Endothelial cell of umbilical vein (primary cell): ENCODE measurements around the gene TPD52L2. TPM values are rescaled to one million over a fixed set of nuclear protein-coding genes. Genes with fewer than 3 reads are reported as not detected.

ENCODE experiments used
- BruUV-seq: library from RNA; stranded (reverse); fragments of 400-500 nt; replicated peaks from 2 replicates; lab custom pipeline; 2021; lab: Mats Ljungman, UMichigan
- CTCF ChIA-PET: fragments of 300-600, 350-600 bp; sonication (Branson Sonifier 250); formaldehyde crosslinking; loops from one replicate; lab custom pipeline; 2021; ENCODE audit warnings: antibody characterized with exemption, inconsistent platforms; lab: Charles Lee
- POLR2A ChIA-PET: fragments of 300-600, 350-600 bp; sonication (Branson Sonifier 250); formaldehyde crosslinking; loops from one replicate; lab custom pipeline; 2021; ENCODE audit warnings: antibody characterized with exemption, inconsistent platforms; lab: Charles Lee
- DNase-seq: peaks from one replicate; pipeline ENCODE4 v3.0.0-alpha.2; 2011; ENCODE audit warnings: low read depth, low spot score
- FAIRE-seq: peaks from 2 replicates; lab custom pipeline; 2011; peaks lifted over from hg19 to GRCh38; lab: Jason Lieb, UNC
- H2AFZ ChIP-seq: 2 replicates; pipeline ENCODE4 v1.6.0; 2012; ENCODE audit warnings: low read depth, low read length, control low read depth, inconsistent platforms
- H3K27ac ChIP-seq: 2 replicates; pipeline ENCODE4 v1.5.1; 2011; ENCODE audit warnings: low read depth, mild to moderate bottlenecking, control low read depth, low read length, moderate library complexity; ENCODE audit not compliant: insufficient read depth
- H3K27me3 ChIP-seq, 2 experiments: 2 replicates each; pipeline versions ENCODE4 v1.6.0 to v1.6.1; 2011; ENCODE audit warnings: low read length in 2 of 2, mixed read lengths in 1 of 2; ENCODE audit not compliant: control insufficient read depth in 2 of 2, insufficient read depth in 2 of 2
- H3K36me3 ChIP-seq, 2 experiments: 2 replicates in 1 of 2; 3 replicates in 1 of 2; pipeline ENCODE4 v1.5.1; 2011; ENCODE audit warnings: low read length in 2 of 2, mild to moderate bottlenecking in 1 of 2, moderate library complexity in 1 of 2; ENCODE audit not compliant: control insufficient read depth in 2 of 2, insufficient read depth in 2 of 2; ENCODE audit errors: extremely low read depth in 1 of 2
- H3K4me1 ChIP-seq: 3 replicates; pipeline ENCODE4 v1.5.1; 2011; ENCODE audit warnings: mild to moderate bottlenecking, low read length; ENCODE audit not compliant: control insufficient read depth, insufficient read depth; ENCODE audit errors: extremely low read depth
- H3K4me2 ChIP-seq: 2 replicates; pipeline ENCODE4 v1.6.1; 2011; ENCODE audit warnings: low read length, control low read depth, mixed read lengths; ENCODE audit not compliant: insufficient read depth
- H3K4me3 ChIP-seq, 3 experiments: fragments of 200-600 bp in 1 of 3; sonication (generic), shearing (Covaris generic) in 1 of 3; replicated peaks in 1 of 3; 2 replicates each; pipeline ENCODE4 v1.5.1; 2011 to 2016; ENCODE audit warnings: control low read depth in 3 of 3, low read length in 3 of 3, mild to moderate bottlenecking in 2 of 3, inconsistent platforms in 1 of 3, low read depth in 1 of 3, moderate library complexity in 1 of 3; ENCODE audit not compliant: insufficient read depth in 1 of 3
- H3K79me2 ChIP-seq: 2 replicates; pipeline ENCODE4 v1.6.0; 2012; ENCODE audit warnings: low read length, inconsistent platforms; ENCODE audit not compliant: control insufficient read depth, insufficient read depth
- H3K9ac ChIP-seq: replicated peaks from 2 replicates; pipeline ENCODE3; 2011; ENCODE audit warnings: low read length, control low read depth; ENCODE audit not compliant: insufficient read depth; ENCODE audit errors: extremely low read depth
- H3K9me1 ChIP-seq: replicated peaks from 3 replicates; pipeline ENCODE4 v1.6.0; 2011; ENCODE audit warnings: mild to moderate bottlenecking, low read length; ENCODE audit not compliant: control insufficient read depth, insufficient read depth; ENCODE audit errors: extremely low read depth
- H3K9me3 ChIP-seq: replicated peaks from 2 replicates; pipeline ENCODE4 v1.5.1; 2012; ENCODE audit warnings: low read length, inconsistent platforms; ENCODE audit not compliant: control insufficient read depth, insufficient read depth
- H4K20me1 ChIP-seq: replicated peaks from 2 replicates; pipeline ENCODE3; 2011; ENCODE audit warnings: mild to moderate bottlenecking, low read length; ENCODE audit not compliant: control insufficient read depth, insufficient read depth; ENCODE audit errors: extremely low read depth
- EZH2 ChIP-seq: IDR thresholded peaks from 2 replicates; pipeline ENCODE4 v1.6.1; 2012; ENCODE audit warnings: borderline replicate concordance, low read depth, mild to moderate bottlenecking, moderate library complexity, low read length, inconsistent platforms; ENCODE audit not compliant: severe bottlenecking
- FOS ChIP-seq: IDR thresholded peaks from 2 replicates; pipeline ENCODE4 v1.6.1; 2011; ENCODE audit warnings: mild to moderate bottlenecking, low read length, moderate library complexity, borderline replicate concordance; ENCODE audit not compliant: insufficient read depth
- GATA2 ChIP-seq: IDR thresholded peaks from 2 replicates; pipeline ENCODE4 v1.7.0; 2011; ENCODE audit warnings: low read depth, mild to moderate bottlenecking, moderate library complexity, mixed read lengths, low read length; ENCODE audit not compliant: insufficient read length, insufficient read depth
- JUN ChIP-seq: IDR thresholded peaks from 2 replicates; pipeline ENCODE4 v1.6.1; 2011; ENCODE audit warnings: borderline replicate concordance, low read depth; ENCODE audit not compliant: insufficient read length, insufficient read depth
- MYC ChIP-seq: IDR thresholded peaks from one replicate; pipeline ENCODE4 v1.6.1; 2011; ENCODE audit warnings: mild to moderate bottlenecking, low read depth, low read length
- POLR2A ChIP-seq: IDR thresholded peaks from 2 replicates; pipeline ENCODE4 v1.6.1; 2012; ENCODE audit warnings: low read depth, mild to moderate bottlenecking, control low read depth, low read length
- POLR2AphosphoS5 ChIP-seq: IDR thresholded peaks from 2 replicates; pipeline ENCODE4 v1.6.1; 2012; ENCODE audit warnings: low read depth, mild to moderate bottlenecking, control low read depth, low read length, moderate library complexity; ENCODE audit not compliant: insufficient read depth
- dilution Hi-C: fragments of 300-500 bp; cut with MboI; formaldehyde crosslinking; loops from one replicate; pipeline ENCODE4 v1.15.0; 2019; ENCODE audit warnings: low sequenced_read_pairs; ENCODE audit not compliant: extremely low pct_ligation_motif_present
- intact Hi-C: fragments of 100-400 bp; cut with micrococcal nuclease; formaldehyde crosslinking; loops from one replicate; pipeline ENCODE4 v1.10.0; 2022
- polyA plus RNA-seq, 4 experiments: library from polyadenylated mRNA; depleted of rRNA in 3 of 4; stranded (reverse) in 3 of 4; unstranded in 1 of 4; fragments of >200 nt; gene quantifications; 2 replicates each; pipeline versions ENCODE4 v1.2.1 to v1.2.3, GENCODE V29; 2011 to 2012; ENCODE audit warnings: missing spikeins in 1 of 4
- total RNA-seq: library from RNA; stranded (reverse); gene quantifications from 2 replicates; pipeline ENCODE4 v1.2.3, GENCODE V29; 2021
- TF ChIP-seq, protein P1 (sequence below), 2 donors: IDR thresholded peaks; 1 replicate in 1 of 2; 2 replicates in 1 of 2; pipeline ENCODE4 v1.5.1; 2011; ENCODE audit warnings: low read length in 2 of 2, mild to moderate bottlenecking in 2 of 2, moderate library complexity in 2 of 2, control low read depth in 1 of 2, inconsistent platforms in 1 of 2, low read depth in 1 of 2; ENCODE audit not compliant: insufficient read depth in 1 of 2; ENCODE audit errors: extremely low read depth in 1 of 2
- TF ChIP-seq, protein P2 (sequence below): IDR thresholded peaks from 2 replicates; pipeline ENCODE4 v1.6.1; 2011; ENCODE audit not compliant: insufficient read depth, insufficient read length

TPD52L2 gene
- total and polyA plus RNA-seq, 2 donors (not counting 3 experiments of a cell fraction or from before 2014, with no cell fraction given): 123 to 142 TPM

DNA sequence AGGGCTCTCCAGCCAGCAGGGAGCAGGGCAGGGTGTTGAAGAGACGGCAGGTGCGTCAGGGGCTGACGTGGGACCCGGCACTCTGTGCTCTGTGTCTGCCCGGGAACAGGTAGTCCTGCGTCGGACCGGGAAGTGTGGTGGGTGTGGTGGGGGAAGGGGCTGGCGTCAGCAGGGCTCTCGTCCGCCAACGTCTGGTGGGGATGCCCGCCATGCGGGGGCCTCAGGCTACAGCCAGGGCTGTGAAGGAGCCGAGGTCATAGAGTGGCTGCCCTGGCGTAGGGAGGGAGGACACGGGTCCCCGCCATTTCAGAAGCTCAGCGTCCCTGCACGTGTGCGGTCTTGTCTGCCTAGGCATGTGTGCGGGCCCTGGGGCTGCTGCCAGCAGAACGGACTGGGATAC lies 55.2 kb downstream of the TPD52L2 start:
- CTCF ChIA-PET: no interaction called here
- no peaks in the 10 kb centered on the region for H3K9me3 ChIP-seq
- FAIRE-seq (no peak), DNase-seq (no peak)
- peaks cover 3% of the 10 kb centered on the region for H4K20me1 ChIP-seq
- peaks cover 0 to 7% of the 10 kb centered on the region in 2 experiments for H3K36me3 ChIP-seq
- H3K79me2 ChIP-seq: peaks cover 80% of the 10 kb centered on the region
- no peak overlapping the region for H3K4me2 ChIP-seq
- intact Hi-C loops: no loop called here
- no peak overlapping the region for H3K4me3 ChIP-seq
- H3K9me1 ChIP-seq: no peaks in the 10 kb centered on the region
- POLR2A ChIA-PET: no interaction called here
- H2AFZ ChIP-seq: no peak overlapping the region
- dilution Hi-C loops: no loop called here
- no peak overlapping the region for H3K27ac ChIP-seq
- H3K9ac ChIP-seq: no peak overlapping the region
- H3K27me3 ChIP-seq: no peaks in the 10 kb centered on the region
- H3K4me1 ChIP-seq: no peaks in the 10 kb centered on the region
- no TSS peak for BruUV-seq
- TF ChIP-seq FOS (no peak), MYC (no peak), POLR2AphosphoS5 (no peak), POLR2A (no peak), JUN (no peak), GATA2 (no peak), EZH2 (no peak)
- TF ChIP-seq, protein P1, sequence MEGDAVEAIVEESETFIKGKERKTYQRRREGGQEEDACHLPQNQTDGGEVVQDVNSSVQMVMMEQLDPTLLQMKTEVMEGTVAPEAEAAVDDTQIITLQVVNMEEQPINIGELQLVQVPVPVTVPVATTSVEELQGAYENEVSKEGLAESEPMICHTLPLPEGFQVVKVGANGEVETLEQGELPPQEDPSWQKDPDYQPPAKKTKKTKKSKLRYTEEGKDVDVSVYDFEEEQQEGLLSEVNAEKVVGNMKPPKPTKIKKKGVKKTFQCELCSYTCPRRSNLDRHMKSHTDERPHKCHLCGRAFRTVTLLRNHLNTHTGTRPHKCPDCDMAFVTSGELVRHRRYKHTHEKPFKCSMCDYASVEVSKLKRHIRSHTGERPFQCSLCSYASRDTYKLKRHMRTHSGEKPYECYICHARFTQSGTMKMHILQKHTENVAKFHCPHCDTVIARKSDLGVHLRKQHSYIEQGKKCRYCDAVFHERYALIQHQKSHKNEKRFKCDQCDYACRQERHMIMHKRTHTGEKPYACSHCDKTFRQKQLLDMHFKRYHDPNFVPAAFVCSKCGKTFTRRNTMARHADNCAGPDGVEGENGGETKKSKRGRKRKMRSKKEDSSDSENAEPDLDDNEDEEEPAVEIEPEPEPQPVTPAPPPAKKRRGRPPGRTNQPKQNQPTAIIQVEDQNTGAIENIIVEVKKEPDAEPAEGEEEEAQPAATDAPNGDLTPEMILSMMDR (IDR thresholded peaks at IDR 0.05; ENCODE audit: extremely low read depth in 1 of 2, insufficient read depth in 1 of 2, low read depth in 1 of 2, low read length in 2 of 2): no peak
- TF ChIP-seq, protein P2, sequence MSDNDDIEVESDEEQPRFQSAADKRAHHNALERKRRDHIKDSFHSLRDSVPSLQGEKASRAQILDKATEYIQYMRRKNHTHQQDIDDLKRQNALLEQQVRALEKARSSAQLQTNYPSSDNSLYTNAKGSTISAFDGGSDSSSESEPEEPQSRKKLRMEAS: no peak
